Activated CD8-positive, alpha-beta T cell treated with anti-CD3 and anti-CD28 coated beads, Interleukin-2, amount 10 ng/mL, durations not matched to agents 7 days and 5 days (primary cell): ENCODE data around the gene SMCO2. TPM values are rescaled to one million over a fixed set of nuclear protein-coding genes. Genes with fewer than 3 reads are reported as not detected.

Source experiments
- ATAC-seq: fragments of 150-1000 bp; cut with Tn5 transposase; one replicate; pipeline ENCODE4 v1.10.0; 2021; ENCODE audit warnings: moderate library complexity
- CTCF ChIA-PET: fragments of 350-600 bp; sonication (Branson Sonifier 250); formaldehyde crosslinking; loops from one replicate; lab custom pipeline; 2021; ENCODE audit warnings: antibody characterized with exemption; lab: Charles Lee
- POLR2A ChIA-PET: fragments of 350-600 bp; sonication (Branson Sonifier 250); formaldehyde crosslinking; loops from one replicate; lab custom pipeline; 2021; ENCODE audit warnings: antibody characterized with exemption; lab: Charles Lee
- DNase-seq: peaks from one replicate; pipeline ENCODE4 v3.0.0-alpha.2; 2020
- H3K27ac Mint-ChIP-seq: one replicate; pipeline ENCODE4 v1.8.0; 2021; ENCODE audit warnings: mild to moderate bottlenecking, mixed read lengths
- H3K27me3 Mint-ChIP-seq: one replicate; pipeline ENCODE4 v1.8.0; 2021; ENCODE audit warnings: low read depth, mixed read lengths
- H3K36me3 Mint-ChIP-seq: one replicate; pipeline ENCODE4 v1.8.0; 2021; ENCODE audit warnings: low read depth, mixed read lengths
- H3K4me1 Mint-ChIP-seq: one replicate; pipeline ENCODE4 v1.8.0; 2021; ENCODE audit warnings: low read depth, mixed read lengths
- H3K4me3 Mint-ChIP-seq: one replicate; pipeline ENCODE4 v1.8.0; 2021; ENCODE audit warnings: mild to moderate bottlenecking, mixed read lengths
- H3K9me3 Mint-ChIP-seq: one replicate; pipeline ENCODE4 v1.8.0; 2022; ENCODE audit warnings: mixed read lengths; ENCODE audit not compliant: insufficient read depth
- total RNA-seq, 2 experiments: library from RNA; stranded (reverse); gene quantifications; one replicate each; pipeline ENCODE4 v1.2.3, GENCODE V29; 2021

The SMCO2 gene
- total RNA-seq, 2 experiments from 2014 or later: 0.61 TPM; not detected in 1

DNA sequence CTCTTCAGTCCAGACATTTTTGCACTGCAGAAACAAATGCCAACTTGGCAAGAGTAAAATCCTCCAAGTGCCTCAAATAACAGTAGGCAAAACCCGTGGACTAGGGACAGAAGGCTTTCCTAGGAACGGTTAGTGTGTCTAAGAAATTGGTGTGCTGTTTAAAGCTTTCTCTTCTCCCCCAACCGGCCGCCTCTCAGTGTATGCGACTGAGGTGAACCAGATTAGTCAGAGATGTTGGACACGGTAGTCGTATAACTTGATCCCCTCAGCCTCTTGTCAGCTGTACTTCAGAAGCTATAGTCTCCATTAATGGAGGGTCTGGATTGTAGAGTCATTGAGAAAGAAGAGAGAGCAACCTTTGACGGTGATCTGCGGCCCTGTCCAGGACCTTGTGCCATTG, 99.1 kb downstream of the SMCO2 start:
- H3K27ac Mint-ChIP-seq: no peak overlapping the region
- no peaks in the 10 kb centered on the region for H3K9me3 Mint-ChIP-seq
- H3K27me3 Mint-ChIP-seq: peaks cover 19% of the 10 kb centered on the region
- CTCF ChIA-PET: no interaction called here
- DNase-seq (no peak), ATAC-seq (no peak)
- peaks cover 6% of the 10 kb centered on the region for H3K36me3 Mint-ChIP-seq
- peaks cover 3% of the 10 kb centered on the region for H3K4me1 Mint-ChIP-seq
- POLR2A ChIA-PET: no interaction called here
- no peak overlapping the region for H3K4me3 Mint-ChIP-seq

DNA sequence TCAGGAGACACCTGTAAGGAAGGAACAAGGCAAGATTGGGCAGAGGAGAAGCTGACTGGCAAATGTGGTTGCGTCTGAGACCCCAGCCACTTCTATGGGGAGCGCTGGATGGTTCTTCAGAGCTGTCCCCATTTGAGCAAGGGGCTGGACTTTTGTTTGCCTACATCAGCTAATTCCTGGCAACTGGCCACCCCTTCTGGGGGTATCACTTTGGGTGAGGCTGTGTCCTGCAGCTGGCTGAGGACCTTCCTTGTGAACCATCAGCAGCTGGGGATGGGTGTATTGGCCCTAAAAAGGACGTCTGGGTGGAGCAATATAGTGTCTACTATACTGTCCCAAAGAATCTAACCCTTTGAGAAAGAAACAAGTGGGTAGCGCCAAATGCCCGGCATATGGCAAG, 101.1 kb downstream of the SMCO2 start:
- no peak overlapping the region for H3K4me3 Mint-ChIP-seq
- CTCF ChIA-PET: interaction anchor here (0.8 to 1.6 kb wide), 3 partner anchors 8 to 23 kb away, joined by 3 read pairs; no protein-coding TSS in a partner anchor
- H3K4me1 Mint-ChIP-seq: peaks cover 3% of the 10 kb centered on the region
- peaks cover 17% of the 10 kb centered on the region for H3K27me3 Mint-ChIP-seq
- no peaks in the 10 kb centered on the region for H3K9me3 Mint-ChIP-seq
- H3K36me3 Mint-ChIP-seq: peaks cover 6% of the 10 kb centered on the region
- ATAC-seq (no peak), DNase-seq (no peak)
- POLR2A ChIA-PET: no interaction called here
- H3K27ac Mint-ChIP-seq: no peak overlapping the region

DNA sequence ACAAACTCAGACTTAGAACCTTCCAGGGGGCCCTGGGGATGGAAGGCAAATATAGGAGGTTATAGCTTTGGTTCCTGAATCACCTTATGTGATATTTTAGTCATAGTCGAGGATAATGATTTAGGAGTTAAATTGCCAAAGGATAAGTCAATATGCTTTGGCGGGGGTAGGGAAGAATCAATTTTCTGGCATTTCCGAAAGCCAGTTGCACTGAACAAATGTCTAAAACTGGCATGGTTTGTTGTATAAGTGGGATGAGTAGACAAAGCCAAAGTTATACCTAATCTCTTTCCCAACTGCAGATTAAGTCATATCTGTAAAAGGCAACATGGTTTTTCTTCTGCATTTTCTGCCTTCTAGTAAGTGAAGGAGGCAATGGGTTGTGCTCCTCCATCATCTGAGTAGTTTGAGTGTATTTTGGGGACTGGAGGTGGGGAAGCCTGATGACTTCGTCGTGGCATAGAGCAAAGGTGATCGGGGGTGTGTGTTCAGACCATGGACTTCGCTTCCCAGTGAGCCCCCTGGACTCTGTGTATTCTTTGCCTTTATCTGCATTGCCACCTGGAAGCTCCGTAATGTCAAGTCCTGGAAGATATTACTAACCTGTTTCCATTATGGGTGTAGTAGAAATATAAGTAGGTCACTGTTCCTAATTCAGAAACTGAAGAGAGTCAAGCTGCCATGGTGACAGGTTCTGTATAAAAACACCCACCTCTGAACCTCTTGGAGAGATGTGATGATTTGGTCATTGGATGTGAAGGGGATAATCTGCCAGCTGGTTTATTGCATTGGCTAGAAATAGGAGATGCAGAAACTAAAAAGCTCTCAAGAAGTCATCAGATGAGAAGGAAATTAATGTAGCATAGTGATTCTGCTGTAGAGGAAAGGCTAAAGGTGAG, 102.0 kb downstream of the SMCO2 start:
- ATAC-seq: no peak
- CTCF ChIA-PET: interaction anchor here (1.6 kb wide), 1 partner anchor 14 kb away, joined by 3 read pairs; no protein-coding TSS in a partner anchor
- no peak overlapping the region for H3K27ac Mint-ChIP-seq

DNA sequence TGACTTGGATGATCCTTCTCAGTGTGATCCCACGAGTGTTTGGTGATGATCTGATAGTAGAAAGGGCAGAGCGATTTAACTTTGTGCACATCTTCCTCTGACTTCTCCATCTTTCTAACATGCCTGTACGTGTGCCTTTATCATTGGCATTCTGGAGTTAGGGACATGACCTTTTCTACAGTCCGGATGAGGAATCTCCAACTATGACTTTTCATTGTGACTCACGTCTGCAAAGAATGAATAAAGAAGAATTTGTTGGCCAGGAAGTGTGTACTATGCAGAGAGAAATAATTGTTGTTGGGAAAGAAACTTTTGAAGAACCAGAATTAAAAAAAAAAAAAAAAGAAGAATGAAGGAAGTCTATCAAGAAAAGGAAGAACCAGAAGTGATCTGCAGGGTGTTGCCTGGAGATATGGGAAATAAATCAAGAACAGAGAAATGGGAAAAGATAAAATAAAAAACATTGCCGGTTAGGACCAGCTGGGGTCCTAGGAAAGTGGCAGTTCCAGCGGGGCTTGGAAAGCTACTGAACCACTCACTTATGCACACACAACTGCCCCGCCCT, 102.8 kb downstream of the SMCO2 start:
- no peaks in the 10 kb centered on the region for H3K9me3 Mint-ChIP-seq
- H3K27me3 Mint-ChIP-seq: peaks cover 20% of the 10 kb centered on the region
- CTCF ChIA-PET: interaction anchor here (1.6 kb wide), 1 partner anchor 15 kb away, joined by 3 read pairs; no protein-coding TSS in a partner anchor
- POLR2A ChIA-PET: no interaction called here
- no peak for DNase-seq
- H3K36me3 Mint-ChIP-seq: peaks cover 3% of the 10 kb centered on the region
- no peak overlapping the region for H3K4me3 Mint-ChIP-seq
- no peak for ATAC-seq
- no peak overlapping the region for H3K27ac Mint-ChIP-seq
- H3K4me1 Mint-ChIP-seq: peaks cover 3% of the 10 kb centered on the region

More for the DNA sequence above, 102.0 kb downstream of the SMCO2 start:
- no peaks in the 10 kb centered on the region for H3K9me3 Mint-ChIP-seq
- peaks cover 6% of the 10 kb centered on the region for H3K36me3 Mint-ChIP-seq
- no peak for DNase-seq
- POLR2A ChIA-PET: no interaction called here
- H3K27me3 Mint-ChIP-seq: peaks cover 20% of the 10 kb centered on the region
- H3K4me1 Mint-ChIP-seq: peaks cover 3% of the 10 kb centered on the region
- no peak overlapping the region for H3K4me3 Mint-ChIP-seq

DNA sequence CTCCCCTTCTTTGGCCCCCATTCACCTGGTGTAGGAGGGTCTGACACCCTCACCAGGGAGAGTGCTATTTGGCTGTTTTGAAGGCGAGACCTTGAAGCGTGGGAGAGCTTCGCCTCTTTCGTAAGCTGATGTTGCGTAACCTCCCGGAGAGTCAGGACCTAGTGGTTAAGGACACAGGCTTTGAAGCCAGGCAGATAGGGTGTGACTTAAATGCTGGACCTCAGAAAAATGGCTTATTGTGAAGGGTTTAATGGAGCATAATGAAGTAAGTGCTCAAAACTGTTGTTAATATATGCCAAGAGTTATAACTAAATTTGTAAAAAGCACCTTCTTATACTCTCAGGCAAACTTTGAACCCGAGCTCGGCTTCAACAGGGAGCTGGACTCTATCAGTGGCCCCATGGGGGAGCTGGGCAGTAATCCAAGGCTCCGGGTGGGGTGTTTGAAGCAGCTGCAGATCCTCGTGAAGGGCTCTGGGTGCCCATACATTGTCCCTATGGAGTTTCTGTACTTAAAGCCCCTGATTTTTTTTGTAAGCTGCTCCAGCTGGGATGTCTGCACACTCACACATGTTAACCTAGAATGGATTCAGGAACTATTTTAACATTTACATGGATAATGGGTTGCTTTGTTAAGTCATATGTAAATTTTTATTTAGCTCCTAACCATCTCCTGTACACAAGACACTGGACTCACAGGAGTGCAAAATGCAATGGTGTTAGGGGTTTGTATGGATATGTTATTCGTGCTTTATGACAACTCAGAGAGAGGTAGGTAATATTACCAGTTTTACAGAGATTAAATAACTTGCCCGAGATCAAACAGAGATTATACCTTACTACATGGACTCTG, 103.5 kb downstream of the SMCO2 start:
- ATAC-seq (no peak), DNase-seq (no peak)
- Mint-ChIP-seq H3K9me3 (no peaks in the 10 kb centered on the region), H3K27me3 (peaks cover 22% of the 10 kb centered on the region), H3K4me3 (no peak overlapping the region), H3K4me1 (peaks cover 3% of the 10 kb centered on the region), H3K36me3 (no peaks in the 10 kb centered on the region), H3K27ac (no peak overlapping the region)
- POLR2A ChIA-PET: no interaction called here
- CTCF ChIA-PET: no interaction called here

DNA sequence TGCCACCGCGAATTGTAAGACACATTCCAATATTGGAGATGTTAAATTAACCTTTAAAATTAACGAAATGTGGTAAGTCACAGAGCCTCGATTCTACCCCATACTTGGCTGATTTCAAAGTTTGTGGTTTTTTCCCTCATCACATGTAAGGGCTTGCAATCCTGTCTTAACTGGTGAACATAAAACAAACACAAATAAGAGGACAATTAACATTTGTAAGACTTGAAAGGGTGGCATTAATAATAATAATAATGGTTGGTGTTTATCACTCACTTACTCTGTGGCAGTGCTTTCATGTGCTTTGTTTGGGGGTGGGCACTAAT, 104.1 kb downstream of the SMCO2 start:
- ChIA-PET CTCF (no interaction called here), POLR2A (no interaction called here)

DNA sequence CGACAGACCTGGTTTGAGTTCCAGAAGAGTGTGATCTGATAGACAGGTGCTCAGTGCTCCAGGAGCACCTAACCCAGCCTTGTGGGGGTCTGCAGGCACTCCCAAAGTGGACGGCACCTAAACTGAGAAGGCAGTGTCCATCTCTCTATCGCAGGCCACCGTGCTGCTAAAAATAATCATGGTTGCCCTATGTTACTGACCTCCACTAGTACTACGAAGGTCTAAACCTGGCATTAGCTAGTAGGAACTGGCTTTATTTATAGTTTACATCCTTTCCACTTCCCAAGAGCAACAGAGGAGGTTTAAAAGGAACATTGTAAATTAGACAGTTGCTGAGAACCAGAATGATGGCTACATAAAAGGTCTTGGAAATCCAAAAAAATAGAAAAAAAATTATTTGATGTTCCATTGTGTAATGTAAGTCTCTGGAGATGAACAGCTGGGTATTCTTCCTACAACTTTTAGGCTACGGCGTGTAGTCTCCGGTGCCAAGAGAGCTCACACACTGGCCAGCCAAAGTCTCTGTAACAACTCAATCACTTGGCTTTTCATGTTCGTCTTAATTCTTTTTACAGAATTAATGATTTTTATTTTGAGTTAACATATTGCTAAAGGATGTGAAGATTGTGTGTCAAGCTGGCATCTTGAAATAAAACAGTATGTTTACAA, 104.8 kb downstream of the SMCO2 start:
- Mint-ChIP-seq H3K27ac (no peak overlapping the region), H3K4me3 (no peak overlapping the region), H3K36me3 (no peaks in the 10 kb centered on the region), H3K9me3 (no peaks in the 10 kb centered on the region), H3K27me3 (peaks cover 23% of the 10 kb centered on the region), H3K4me1 (peaks cover 15% of the 10 kb centered on the region)
- ATAC-seq (no peak), DNase-seq (no peak)
- ChIA-PET POLR2A (no interaction called here), CTCF (no interaction called here)

More for the DNA sequence above, 104.1 kb downstream of the SMCO2 start:
- Mint-ChIP-seq H3K4me1 (peaks cover 8% of the 10 kb centered on the region), H3K9me3 (no peaks in the 10 kb centered on the region), H3K4me3 (no peak overlapping the region), H3K27ac (no peak overlapping the region), H3K27me3 (peaks cover 22% of the 10 kb centered on the region), H3K36me3 (no peaks in the 10 kb centered on the region)
- ATAC-seq (no peak), DNase-seq (no peak)

Other genes starting within 250 kb of the SMCO2 start
- gene STK38L, start 202.4 kb upstream of the SMCO2 start, total RNA-seq: 10 to 100 TPM; 18.1 to 19.3 TPM
- 10 to 100 TPM; 17.9 to 18.3 TPM for gene BMAL2, start 113.9 kb upstream of the SMCO2 start, total RNA-seq
- 10 to 100 TPM; 17.5 TPM for gene PPFIBP1, start 77.5 kb downstream of the SMCO2 start, total RNA-seq
- gene REP15, start 249.7 kb downstream of the SMCO2 start, total RNA-seq: under 1 TPM in 1 of 2 experiments, not detected in 1; 0.42 TPM